ENCODE data around the gene GSN.

GRCh38 chr9:121328876-121329681 is 61.1 kb downstream of the GSN start:
- TF ChIP-seq CTCF (IDR thresholded peaks at IDR 0.05; ENCODE audit: low read depth, low read length, poor library complexity, severe bottlenecking) (no peak), EZH2phosphoT487 (IDR thresholded peaks at IDR 0.05; ENCODE audit: borderline replicate concordance, low read length) (no peak)
